ENCODE measurements around the gene CPSF4L.

Gene CPSF4L

GRCh38 chr17:73201215-73202069 lies 60.2 kb downstream of the CPSF4L start:
- no peak for DNase-seq (ENCODE audit: low spot score)

DNA sequence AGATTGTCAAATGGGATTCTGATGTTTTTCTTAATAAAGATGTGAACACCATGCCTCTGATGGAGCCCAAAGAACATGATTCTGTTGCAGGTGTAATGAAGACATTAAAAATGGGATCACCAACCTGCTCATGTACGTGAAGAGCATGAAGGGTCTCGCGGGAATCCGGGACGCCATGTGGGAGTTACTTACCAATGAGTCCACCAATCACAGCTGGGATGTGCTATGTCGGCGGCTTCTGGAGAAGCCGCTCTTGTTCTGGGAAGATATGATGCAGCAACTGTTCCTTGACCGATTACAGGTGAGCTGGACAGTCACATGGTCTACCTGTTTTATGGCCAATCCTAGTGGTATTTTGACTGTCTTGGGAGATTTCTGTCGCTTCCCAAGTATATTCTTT lies 61.2 kb downstream of the CPSF4L start:
- DNase-seq (ENCODE audit: low spot score), result no peak

- DNase-seq (ENCODE audit: low spot score), result no peak
These were observed 61.8 kb downstream of the CPSF4L start for GRCh38 chr17:73199751-73200317.

- DNase-seq (ENCODE audit: low spot score), result no peak
These were observed 62.8 kb downstream of the CPSF4L start for GRCh38 chr17:73198930-73199260.
